ENCODE measurements around the gene PAQR4.
A peak's percentile ranks its signal among the peaks of the same experiment; 100 is the strongest.
"Not testable (repeated sequence)": the region's sequence is repeated elsewhere in the genome, so short reads cannot be mapped to it uniquely, and the experiment has no call there.

Gene PAQR4

DNA sequence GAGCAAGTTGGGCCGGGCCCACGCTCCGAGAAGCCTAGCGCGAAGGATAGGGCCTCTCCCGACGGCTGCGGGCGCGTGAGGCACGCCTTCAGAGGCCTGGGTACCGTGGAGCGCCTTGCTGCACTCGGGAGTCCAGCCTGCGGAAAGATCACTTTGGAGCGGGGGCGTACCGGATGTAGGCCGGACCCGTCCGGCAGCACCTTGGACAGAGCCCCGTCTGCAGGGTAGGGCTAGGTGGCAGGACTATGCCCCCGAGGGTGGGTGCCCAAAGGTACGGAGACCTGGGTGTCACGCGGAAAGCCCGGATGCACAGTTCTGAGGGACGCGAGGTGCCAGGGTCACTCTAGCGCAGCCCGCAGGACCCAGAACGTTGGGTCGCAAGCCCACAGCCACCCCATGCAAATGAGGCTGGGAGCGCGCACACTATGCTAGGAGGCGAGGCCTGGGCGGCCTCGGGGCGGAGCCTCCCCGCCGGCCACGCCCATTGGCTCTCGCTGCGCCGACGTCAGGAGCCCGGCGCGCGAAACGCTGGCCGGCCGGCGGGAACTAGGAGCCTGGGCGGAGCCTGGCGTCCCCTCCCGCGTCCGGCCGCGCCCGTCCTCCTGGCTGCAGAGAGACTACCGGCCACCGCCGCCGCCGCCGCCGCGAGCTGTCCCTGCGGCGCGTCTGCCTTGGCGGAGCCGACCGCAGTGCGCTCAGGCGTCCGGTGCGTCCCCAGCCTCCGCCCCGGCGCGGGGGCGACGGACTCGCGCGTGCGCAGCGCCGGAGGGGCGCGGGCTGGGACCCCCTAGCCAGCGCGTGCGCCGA is at the start of gene PAQR4:
PAQR4 (plus strand) TSS at position 611 of the 807 bp plus-strand sequence. CDS start 327 bp downstream, outside the sequence.
- peak; percentile 37 to 52 (median 47) for DNase-seq

- DNase-seq: peak in 3 of 4 experiments; percentile 26 to 30 (median 27)
Measured at GRCh38 chr16:2919511-2920255, 49.5 kb upstream of the PAQR4 start.

DNA sequence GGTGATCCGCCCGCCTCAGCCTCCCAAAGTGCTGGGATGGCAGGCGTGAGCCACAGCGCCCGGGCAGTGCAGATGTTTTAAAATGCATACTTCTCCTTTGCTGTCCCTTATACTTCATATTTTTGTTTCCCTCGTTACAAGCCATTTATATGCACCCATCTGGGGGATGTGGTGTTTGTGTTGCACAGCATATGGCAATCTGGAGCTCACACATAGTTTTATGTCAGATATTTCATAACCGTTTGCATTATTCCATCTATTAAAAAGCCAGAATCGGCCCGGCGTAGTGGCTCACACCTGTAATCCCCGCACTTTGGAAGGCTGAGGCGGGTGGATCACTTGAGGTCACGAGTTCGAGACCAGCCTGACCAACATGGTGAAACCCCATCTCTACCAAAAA is 45.7 kb upstream of the PAQR4 start:
- DNase-seq: no peak

GRCh38 chr16:2924901-2925755 is 44.0 kb upstream of the PAQR4 start:
- DNase-seq: no peak

DNA sequence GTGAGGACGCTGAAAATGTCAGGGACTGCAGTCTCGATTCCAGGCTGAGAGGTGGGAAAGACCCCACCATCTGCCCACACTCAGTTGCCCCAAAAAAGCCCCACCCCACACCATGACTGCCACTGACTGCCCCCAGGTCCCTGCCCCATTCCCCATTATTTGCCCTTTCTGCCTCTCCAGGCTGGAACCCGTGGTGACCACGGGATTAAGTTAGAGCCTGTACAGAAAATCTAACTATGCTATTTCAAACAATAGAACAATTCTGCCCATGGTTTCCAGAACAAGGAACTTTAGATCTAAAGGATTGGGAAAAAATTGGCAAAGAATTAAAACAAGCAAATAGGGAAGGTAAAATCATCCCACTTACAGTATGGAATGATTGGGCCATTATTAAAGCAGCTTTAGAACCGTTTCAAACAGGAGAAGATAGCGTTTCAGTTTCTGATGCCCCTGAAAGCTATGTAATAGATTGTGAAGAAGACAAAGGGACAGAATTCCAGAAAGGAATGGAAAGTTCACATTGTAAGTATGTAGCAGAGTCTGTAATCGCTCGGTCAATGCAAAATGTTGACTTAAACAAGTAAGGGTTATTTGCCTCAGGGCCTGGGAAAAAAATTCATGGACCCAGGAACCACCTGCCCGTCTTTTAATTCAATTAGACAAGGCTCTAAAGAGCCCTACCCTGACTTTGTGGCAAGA is 43.0 kb upstream of the PAQR4 start:
- no peak for DNase-seq

- no peak for DNase-seq
Measured at GRCh38 chr16:2926650-2926999, 42.5 kb upstream of the PAQR4 start.

- peak; percentile 67 to 77 (median 72) for DNase-seq
Measured at GRCh38 chr16:2927010-2927646, 42.0 kb upstream of the PAQR4 start.

GRCh38 chr16:2928151-2928550 is 41.0 kb upstream of the PAQR4 start:
- DNase-seq: not testable (repeated sequence)

DNA sequence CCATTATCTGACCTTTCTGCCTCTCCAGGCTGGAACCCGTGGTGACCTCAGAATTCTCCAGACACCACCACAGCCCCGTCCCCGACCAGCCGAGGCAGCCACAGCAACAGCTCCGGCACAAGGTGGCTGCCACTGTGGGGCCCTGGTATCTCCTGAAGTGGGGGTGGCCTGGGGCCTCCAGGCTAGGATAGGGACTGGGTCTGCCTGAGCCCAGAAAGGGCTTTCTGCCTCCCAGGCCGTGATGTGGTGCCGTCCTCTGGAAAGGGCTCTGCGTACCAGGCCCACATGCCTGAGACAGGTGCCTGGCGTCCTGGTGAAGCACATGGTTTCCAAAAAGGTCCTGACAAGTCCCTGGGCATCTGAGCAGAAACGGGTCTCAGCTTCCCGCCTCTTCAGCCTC is 40.4 kb upstream of the PAQR4 start:
- no peak for DNase-seq

DNA sequence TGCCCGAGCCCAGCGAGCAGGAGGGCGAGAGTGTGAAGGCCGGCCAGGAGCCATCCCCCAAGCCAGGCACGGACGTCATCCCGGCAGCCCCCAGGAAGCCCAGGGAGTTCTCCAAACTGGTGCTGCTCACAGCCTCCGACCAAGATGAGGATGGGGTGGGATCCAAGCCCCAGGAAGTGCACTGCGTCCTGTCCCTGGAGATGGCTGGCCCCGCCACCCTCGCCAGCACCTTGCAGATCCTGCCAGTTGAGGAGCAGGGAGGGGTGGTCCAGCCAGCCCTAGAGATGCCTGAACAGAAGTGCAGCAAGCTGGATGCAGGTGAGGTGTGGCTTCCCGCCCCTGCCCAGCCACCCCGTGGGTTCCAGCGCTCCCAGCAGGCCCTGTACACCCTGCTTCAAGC is 39.5 kb upstream of the PAQR4 start:
- DNase-seq: no peak

- no peak for DNase-seq
Measured at GRCh38 chr16:2930236-2930635, 38.9 kb upstream of the PAQR4 start.

- DNase-seq: not testable (repeated sequence)
Measured at GRCh38 chr16:2931231-2931914, 37.8 kb upstream of the PAQR4 start.

DNA sequence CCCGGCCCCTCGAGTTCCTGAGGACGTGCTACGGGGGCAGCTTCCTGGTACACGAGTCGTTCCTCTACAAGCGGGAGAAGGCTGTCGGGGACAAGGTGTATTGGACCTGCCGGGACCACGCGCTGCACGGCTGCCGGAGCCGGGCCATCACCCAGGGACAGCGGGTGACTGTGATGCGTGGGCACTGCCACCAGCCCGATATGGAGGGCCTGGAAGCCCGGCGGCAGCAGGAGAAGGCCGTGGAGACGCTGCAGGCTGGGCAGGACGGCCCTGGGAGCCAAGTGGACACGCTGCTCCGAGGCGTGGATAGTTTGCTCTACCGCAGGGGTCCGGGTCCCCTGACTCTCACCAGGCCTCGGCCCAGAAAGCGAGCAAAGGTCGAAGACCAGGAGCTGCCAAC is 36.0 kb upstream of the PAQR4 start:
- DNase-seq: no peak

- DNase-seq: no peak
Measured at GRCh38 chr16:2933701-2934100, 35.4 kb upstream of the PAQR4 start.

DNA sequence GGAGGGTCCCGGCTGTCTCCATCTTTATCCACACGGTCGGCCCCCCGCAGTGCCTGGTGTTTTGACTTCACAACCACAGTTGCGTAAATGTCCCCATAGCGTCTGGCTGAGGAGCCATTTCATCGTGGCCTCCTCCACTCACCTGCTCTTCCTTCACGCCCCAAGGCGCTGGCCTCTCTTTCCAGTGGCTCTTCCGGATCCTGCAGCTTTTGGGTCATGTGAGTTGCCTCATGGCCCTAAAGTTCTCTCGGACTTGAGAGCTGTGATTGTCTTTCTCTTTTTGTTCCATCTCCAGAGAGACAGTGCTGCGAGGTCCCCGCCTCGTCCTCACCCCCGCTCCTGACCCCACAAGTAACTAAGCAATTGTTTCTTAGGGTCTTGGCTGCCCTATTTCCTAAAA is 34.7 kb upstream of the PAQR4 start:
- no peak for DNase-seq

DNA sequence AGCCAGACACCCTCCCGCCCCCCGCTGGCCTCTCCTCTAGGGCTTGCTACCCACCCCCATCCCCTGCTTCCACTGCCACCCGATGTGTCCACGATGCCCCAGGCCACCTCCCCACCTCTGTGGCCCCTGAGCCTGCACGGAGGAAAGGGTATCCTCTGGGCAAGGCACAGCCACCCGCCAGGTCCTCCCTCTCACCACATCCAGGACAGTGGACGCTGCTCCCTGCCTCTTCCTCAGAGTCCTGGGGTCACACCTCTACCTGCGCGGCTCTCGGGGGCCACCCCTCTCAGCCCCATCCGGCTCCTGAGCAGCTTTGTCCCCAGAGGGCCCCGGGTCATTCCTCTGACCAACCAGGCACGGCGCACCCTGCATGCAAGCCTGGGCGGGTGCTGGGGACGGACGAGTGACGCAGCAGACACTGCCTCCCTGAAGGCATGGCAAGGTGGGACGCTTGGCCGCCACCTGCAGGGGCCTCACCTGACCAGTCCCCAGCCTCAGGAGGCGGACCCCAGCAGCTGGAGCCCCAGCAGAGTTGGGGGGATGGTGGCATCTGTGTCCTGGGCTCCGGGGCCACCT is 32.6 kb upstream of the PAQR4 start:
- DNase-seq: no peak

GRCh38 chr16:2937170-2937569 is 32.0 kb upstream of the PAQR4 start:
- no peak for DNase-seq

DNA sequence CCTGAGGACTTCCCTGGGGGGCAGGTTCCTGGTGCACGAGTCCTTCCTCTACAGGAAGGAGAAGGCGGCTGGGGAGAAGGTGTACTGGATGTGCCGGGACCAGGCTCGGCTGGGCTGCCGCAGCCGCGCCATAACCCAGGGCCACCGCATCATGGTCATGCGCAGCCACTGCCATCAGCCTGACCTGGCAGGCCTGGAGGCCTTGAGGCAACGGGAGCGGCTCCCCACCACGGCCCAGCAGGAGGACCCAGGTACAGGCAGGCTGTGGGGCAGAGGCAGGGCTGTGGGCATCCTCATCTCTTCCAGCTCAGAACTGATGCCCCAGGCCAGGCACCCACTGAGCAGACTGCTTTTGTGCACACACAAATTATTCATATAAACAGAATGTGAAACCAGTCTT is 30.9 kb upstream of the PAQR4 start:
- DNase-seq: no peak

- no peak for DNase-seq
Measured at GRCh38 chr16:2939968-2940367, 29.2 kb upstream of the PAQR4 start.

- DNase-seq: no peak
Measured at GRCh38 chr16:2942045-2942444, 27.1 kb upstream of the PAQR4 start.

GRCh38 chr16:2943716-2944115 is 25.4 kb upstream of the PAQR4 start:
- not testable (repeated sequence) for DNase-seq
